ENCODE results near the gene MLLT10. TPM values are rescaled to one million over a fixed set of nuclear protein-coding genes. Genes with fewer than 3 reads are reported as not detected.

The MLLT10 gene
- total RNA-seq, 1 experiment from 2014 or later, result 45.2 TPM

DNA sequence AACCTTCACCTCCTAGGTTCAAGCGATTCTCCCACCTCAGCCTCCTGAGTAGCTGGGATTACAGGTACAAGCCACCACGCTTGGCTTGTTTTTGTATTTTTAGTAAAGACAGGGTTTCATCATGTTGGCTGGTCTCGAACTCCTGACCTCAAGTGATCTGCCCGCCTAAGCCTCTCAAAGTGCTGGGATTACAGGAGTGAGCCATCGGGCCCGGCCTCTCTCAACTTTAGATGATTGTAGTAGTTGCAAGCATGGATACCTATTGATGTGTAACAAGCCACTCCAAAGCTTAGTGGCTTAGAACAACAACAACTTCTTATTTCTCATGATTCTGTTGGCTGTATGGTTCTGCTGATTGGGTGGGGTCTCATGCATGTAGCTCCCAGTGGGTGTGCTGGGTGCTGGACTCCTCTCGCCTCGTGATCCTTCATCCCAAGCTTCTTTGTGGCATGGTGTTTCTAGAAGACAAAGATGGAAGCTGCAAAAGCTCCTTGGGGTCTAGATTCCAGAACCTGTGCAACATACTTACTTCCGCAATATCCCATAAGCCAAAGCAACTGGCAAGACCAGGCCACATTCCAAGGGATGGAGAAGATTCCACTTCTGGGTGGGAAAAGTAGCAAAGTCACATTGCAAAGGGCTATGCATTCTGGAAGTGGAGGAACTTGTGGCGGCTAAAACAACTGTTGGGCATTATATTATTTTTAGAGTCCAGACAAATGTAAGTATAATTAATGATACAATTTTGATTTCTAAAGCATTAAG lies 46.4 kb upstream of the MLLT10 start:
- no peaks in the 10 kb centered on the region for H3K27me3 ChIP-seq (ENCODE audit: insufficient read depth, low read length)
- H3K9me3 ChIP-seq (ENCODE audit: control insufficient read depth in 1 of 2, insufficient read depth in 1 of 2, low read depth in 1 of 2, low read length in 2 of 2), result no peaks in the 10 kb centered on the region
- ChIA-PET POLR2A (no interaction called here), RAD21 (ENCODE audit: low non-redundant PET in 1 of 2, low total read pairs in 2 of 2, uncharacterized antibody in 2 of 2, unreplicated experiment in 2 of 2) (interaction anchor here in 1 of 2 experiments (1.3 kb wide), 1 partner anchor 208 kb away, joined by 3 read pairs; no protein-coding TSS in a partner anchor), CTCF (no interaction called here)
- no peak overlapping the region for H2AFZ ChIP-seq (ENCODE audit: low read depth, low read length, poor library complexity, severe bottlenecking)
- no peak overlapping the region for H3K4me2 ChIP-seq (ENCODE audit: low read length)
- no peaks in the 10 kb centered on the region for H3K9me2 ChIP-seq (ENCODE audit: insufficient read depth)
- no peak for DNase-seq (ENCODE audit: low read depth, low spot score)
- H3K79me2 ChIP-seq (ENCODE audit: insufficient read depth, low read length), result no peaks in the 10 kb centered on the region
- no peaks in the 10 kb centered on the region for H3K4me1 ChIP-seq (ENCODE audit: control insufficient read depth in 1 of 2, insufficient read depth in 2 of 2, low read length in 2 of 2)
- H3K27ac ChIP-seq (ENCODE audit: low read depth, low read length), result no peak overlapping the region
- intact Hi-C loops (cut with micrococcal nuclease), result no loop called here
- no peak overlapping the region for H3K4me3 ChIP-seq (replicated peaks in 1 of 2; ENCODE audit: low read depth in 1 of 2, low read length in 2 of 2)
- no TSS peak for BruUV-seq (replicated peaks)
- no peaks in the 10 kb centered on the region for H4K20me1 ChIP-seq (ENCODE audit: insufficient read depth)
- no peak for TF ChIP-seq RAD21 (IDR thresholded peaks at IDR 0.05; ENCODE audit: low read depth)
- TF ChIP-seq, protein P1, sequence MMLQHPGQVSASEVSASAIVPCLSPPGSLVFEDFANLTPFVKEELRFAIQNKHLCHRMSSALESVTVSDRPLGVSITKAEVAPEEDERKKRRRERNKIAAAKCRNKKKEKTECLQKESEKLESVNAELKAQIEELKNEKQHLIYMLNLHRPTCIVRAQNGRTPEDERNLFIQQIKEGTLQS (IDR thresholded peaks at IDR 0.05), result no peak
- no peak overlapping the region for H3K9ac ChIP-seq (ENCODE audit: low read length)
- no peak for ATAC-seq
- H3K36me3 ChIP-seq (ENCODE audit: control insufficient read depth in 1 of 2, insufficient read depth in 2 of 2, low read length in 2 of 2), result no peaks in the 10 kb centered on the region

DNA sequence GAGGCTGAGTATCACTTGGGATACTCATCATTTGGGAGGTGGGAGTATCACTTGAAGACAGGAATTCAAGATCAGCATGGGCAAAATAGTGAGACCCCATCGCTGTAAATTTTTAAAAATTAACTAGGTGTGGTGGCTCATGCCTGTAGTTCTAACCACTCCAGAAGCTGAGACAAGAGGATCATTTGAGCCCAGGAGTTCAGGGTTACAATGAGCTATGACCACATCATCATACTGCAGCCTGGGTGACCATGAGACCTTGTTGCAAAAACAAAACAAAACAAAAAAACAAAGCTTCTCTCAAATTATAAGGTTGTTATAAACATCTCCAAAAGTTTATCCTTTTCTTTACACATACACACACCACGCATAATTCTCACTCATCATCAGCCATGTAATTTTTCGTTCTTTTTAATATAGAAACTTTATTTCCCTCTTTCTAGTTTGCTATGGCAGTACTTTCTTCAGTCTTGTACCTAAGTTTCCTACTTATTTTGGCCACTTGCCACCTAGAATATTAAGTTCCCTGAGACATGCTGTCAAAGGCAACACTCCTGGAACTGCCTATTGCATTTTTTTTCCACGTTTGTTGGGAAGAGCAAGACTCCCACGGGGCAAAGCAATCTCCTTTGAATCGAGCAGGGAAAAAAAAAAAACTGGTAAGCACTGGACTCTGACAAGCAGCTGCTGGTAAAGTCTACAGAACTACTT lies 45.6 kb upstream of the MLLT10 start:
- Histone ChIP-seq H3K9me3 (ENCODE audit: control insufficient read depth in 1 of 2, insufficient read depth in 1 of 2, low read depth in 1 of 2, low read length in 2 of 2) (no peaks in the 10 kb centered on the region), H3K4me1 (ENCODE audit: control insufficient read depth in 1 of 2, insufficient read depth in 2 of 2, low read length in 2 of 2) (no peaks in the 10 kb centered on the region), H2AFZ (ENCODE audit: low read depth, low read length, poor library complexity, severe bottlenecking) (no peak overlapping the region), H3K4me3 (replicated peaks in 1 of 2; ENCODE audit: low read depth in 1 of 2, low read length in 2 of 2) (no peak overlapping the region), H3K9me2 (ENCODE audit: insufficient read depth) (no peaks in the 10 kb centered on the region), H3K36me3 (ENCODE audit: control insufficient read depth in 1 of 2, insufficient read depth in 2 of 2, low read length in 2 of 2) (no peaks in the 10 kb centered on the region), H3K27me3 (ENCODE audit: insufficient read depth, low read length) (no peaks in the 10 kb centered on the region), H3K9ac (ENCODE audit: low read length) (no peak overlapping the region), H3K27ac (ENCODE audit: low read depth, low read length) (no peak overlapping the region), H3K4me2 (ENCODE audit: low read length) (no peak overlapping the region), H3K79me2 (ENCODE audit: insufficient read depth, low read length) (no peaks in the 10 kb centered on the region), H4K20me1 (ENCODE audit: insufficient read depth) (no peaks in the 10 kb centered on the region)
- DNase-seq (ENCODE audit: low read depth, low spot score) (no peak), ATAC-seq (no peak)
- TF ChIP-seq JUND (IDR thresholded peaks at IDR 0.05), result no peak
- TF ChIP-seq CEBPB (IDR thresholded peaks at IDR 0.05; ENCODE audit: low read depth), result no peak
- TF ChIP-seq POLR2AphosphoS5 (IDR thresholded peaks at IDR 0.05; ENCODE audit: low read depth, low read length), result no peak
- no peak for TF ChIP-seq CBX3 (IDR thresholded peaks at IDR 0.05; ENCODE audit: low read depth)
- no peak for TF ChIP-seq ZNF274 (IDR thresholded peaks at IDR 0.05; ENCODE audit: low read depth, low read length)
- no peak for TF ChIP-seq EZH2 (IDR thresholded peaks at IDR 0.05)
- ChIA-PET CTCF (no interaction called here), RAD21 (ENCODE audit: low non-redundant PET in 1 of 2, low total read pairs in 2 of 2, uncharacterized antibody in 2 of 2, unreplicated experiment in 2 of 2) (interaction anchor here in 1 of 2 experiments (1.3 kb wide), 1 partner anchor 209 kb away, joined by 3 read pairs; no protein-coding TSS in a partner anchor), POLR2A (no interaction called here)
- intact Hi-C loops (cut with micrococcal nuclease), result no loop called here
- BruUV-seq (replicated peaks), result no TSS peak
